ENCODE data around the gene C20orf141. TPM values are rescaled to one million over a fixed set of nuclear protein-coding genes. Genes with fewer than 3 reads are reported as not detected.

Gene C20orf141
- total RNA-seq, 4 donors from 2014 or later = not detected

DNA sequence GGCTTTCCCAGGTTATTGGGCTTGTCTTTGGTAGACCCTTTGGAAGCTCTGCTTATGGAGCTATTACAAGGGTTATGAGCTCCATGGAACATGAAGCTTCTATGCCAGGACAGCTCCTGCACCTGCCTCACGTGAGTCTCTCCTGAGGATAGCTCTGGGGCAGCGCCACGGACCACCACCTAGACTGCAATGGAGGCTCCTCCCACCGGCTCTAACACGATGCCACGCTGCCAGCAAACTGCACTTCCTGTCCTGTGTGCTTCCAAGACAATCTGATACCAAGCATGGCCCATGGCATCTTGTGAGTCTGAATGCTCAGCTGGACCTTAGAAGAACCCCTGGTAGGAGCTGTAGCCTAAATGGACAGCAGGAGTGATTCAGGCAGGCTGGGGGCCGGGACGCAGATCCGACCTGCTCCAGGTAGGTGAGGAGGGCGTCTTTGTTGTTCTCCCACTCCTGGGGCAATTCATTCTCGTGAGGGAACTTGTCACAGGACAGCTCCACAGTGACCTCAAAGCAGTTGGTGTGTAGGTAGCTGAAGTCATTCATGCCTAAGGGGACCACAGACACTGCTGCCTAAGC lies 19.8 kb upstream of the C20orf141 start:
- Histone ChIP-seq H3K4me1 (peaks cover 0 to 5% (median 2%) of the 10 kb centered on the region in 4 donors), H3K27ac (no peak overlapping the region), H3K4me3 (no peak overlapping the region), H3K27me3 (peaks cover 34% of the 10 kb centered on the region), H3K9me3 (no peaks in the 10 kb centered on the region), H3K36me3 (no peaks in the 10 kb centered on the region)
- TF ChIP-seq, protein P1, sequence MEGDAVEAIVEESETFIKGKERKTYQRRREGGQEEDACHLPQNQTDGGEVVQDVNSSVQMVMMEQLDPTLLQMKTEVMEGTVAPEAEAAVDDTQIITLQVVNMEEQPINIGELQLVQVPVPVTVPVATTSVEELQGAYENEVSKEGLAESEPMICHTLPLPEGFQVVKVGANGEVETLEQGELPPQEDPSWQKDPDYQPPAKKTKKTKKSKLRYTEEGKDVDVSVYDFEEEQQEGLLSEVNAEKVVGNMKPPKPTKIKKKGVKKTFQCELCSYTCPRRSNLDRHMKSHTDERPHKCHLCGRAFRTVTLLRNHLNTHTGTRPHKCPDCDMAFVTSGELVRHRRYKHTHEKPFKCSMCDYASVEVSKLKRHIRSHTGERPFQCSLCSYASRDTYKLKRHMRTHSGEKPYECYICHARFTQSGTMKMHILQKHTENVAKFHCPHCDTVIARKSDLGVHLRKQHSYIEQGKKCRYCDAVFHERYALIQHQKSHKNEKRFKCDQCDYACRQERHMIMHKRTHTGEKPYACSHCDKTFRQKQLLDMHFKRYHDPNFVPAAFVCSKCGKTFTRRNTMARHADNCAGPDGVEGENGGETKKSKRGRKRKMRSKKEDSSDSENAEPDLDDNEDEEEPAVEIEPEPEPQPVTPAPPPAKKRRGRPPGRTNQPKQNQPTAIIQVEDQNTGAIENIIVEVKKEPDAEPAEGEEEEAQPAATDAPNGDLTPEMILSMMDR (IDR thresholded peaks at IDR 0.05) = no peak
- TF ChIP-seq POLR2AphosphoS5 (IDR thresholded peaks at IDR 0.05) = no peak
- no peak for TF ChIP-seq EP300 (IDR thresholded peaks at IDR 0.05; ENCODE audit: low read depth)
- no peak for TF ChIP-seq POLR2A (IDR thresholded peaks at IDR 0.05)
- 78% methylated on average over 8 of the region's 11 CpGs; no CpG with 5 or more reads in 1 of the 2 donors for WGBS, 2 donors (ENCODE audit: low coverage in 1 of 2)
- intact Hi-C loops (cut with DNase I; ENCODE audit: low total_unique reads) (loop anchor here (5.0 to 10.0 kb wide), 2 partner anchors 212 to 650 kb away; no protein-coding TSS in a partner anchor), in situ Hi-C loops (cut with MboI; ENCODE audit: low pct_ligation_motif_present in 1 of 4, low pct_unique_long_range_greater_than_20kb in 1 of 4, low sequenced_read_pairs in 3 of 4) (no loop called here)
- no peak for DNase-seq

DNA sequence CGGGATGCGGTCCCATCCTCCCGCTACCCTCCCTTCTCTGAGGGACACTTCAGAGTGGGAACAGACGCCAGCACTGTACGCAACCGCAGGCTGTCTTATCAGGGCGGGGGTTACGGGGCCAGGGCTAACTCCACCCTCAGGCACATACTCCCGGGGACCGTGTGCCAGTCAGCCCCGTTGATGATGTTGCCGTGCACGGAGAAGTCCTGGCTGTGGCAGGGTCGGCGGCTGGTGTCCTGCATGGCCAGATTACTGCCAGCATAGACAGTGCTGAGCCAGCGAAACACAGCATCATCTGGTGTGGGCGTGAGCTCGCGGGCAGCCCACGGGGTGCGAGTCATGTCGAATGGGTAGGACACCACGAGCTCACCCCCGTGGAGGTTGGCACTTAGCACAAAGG lies 19.3 kb upstream of the C20orf141 start:
- H3K9me3 ChIP-seq = no peaks in the 10 kb centered on the region
- DNase-seq = no peak
- no peaks in the 10 kb centered on the region for H3K36me3 ChIP-seq
- peaks cover 38% of the 10 kb centered on the region for H3K27me3 ChIP-seq
- H3K4me1 ChIP-seq = peaks cover 0 to 10% (median 7%) of the 10 kb centered on the region in 4 donors
- H3K27ac ChIP-seq = no peak overlapping the region
- no peak for TF ChIP-seq POLR2A (IDR thresholded peaks at IDR 0.05)
- TF ChIP-seq, protein P1 (IDR thresholded peaks at IDR 0.05) = no peak
- no peak for TF ChIP-seq EP300 (IDR thresholded peaks at IDR 0.05; ENCODE audit: low read depth)
- 74% methylated on average over 24 of the region's 24 CpGs; no CpG with 5 or more reads in 1 of the 2 donors for WGBS, 2 donors (ENCODE audit: low coverage in 1 of 2)
- H3K4me3 ChIP-seq = no peak overlapping the region
- in situ Hi-C loops (cut with MboI; ENCODE audit: low pct_ligation_motif_present in 1 of 4, low pct_unique_long_range_greater_than_20kb in 1 of 4, low sequenced_read_pairs in 3 of 4) = no loop called here
- intact Hi-C loops (cut with DNase I; ENCODE audit: low total_unique reads) = loop anchor here (5.0 to 10.0 kb wide), 2 partner anchors 212 to 651 kb away; no protein-coding TSS in a partner anchor

DNA sequence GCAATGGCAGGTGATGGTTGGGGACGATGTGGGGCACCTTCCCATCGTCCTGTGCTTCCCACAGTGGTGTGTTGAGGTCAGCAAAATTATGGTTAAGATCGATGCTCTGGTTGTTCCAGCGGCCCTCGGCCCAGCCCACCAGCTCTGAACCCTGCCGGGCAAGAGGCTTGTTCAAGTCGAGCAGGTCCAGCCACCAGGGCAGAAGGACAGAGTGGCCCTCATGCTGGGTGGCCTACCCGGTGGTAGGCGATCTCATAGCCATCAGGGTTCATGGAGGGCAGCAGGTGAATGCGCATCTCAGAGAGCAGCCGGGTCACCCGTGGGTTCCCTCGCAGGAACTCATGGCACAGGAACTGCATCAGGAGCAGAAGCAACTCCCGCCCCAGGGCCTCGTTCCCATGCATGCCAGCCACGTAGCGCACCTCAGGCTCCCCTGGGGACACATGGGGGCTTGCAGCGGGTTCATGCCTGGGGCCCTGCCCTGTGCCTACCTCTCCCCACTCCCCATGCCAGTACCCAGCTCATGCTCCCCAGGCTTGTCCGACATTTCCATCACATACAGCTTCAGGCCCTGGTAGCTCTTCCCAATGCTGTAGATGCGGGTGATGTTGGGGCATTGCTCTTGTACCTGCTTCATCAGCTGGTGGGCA lies 18.7 kb upstream of the C20orf141 start:
- intact Hi-C loops (cut with DNase I; ENCODE audit: low total_unique reads) (loop anchor here (5.0 to 10.0 kb wide), 2 partner anchors 211 to 651 kb away; no protein-coding TSS in a partner anchor), in situ Hi-C loops (cut with MboI; ENCODE audit: low pct_ligation_motif_present in 1 of 4, low pct_unique_long_range_greater_than_20kb in 1 of 4, low sequenced_read_pairs in 3 of 4) (no loop called here)
- H3K27ac ChIP-seq = no peak overlapping the region
- H3K4me1 ChIP-seq = peaks cover 0 to 17% (median 14%) of the 10 kb centered on the region in 4 donors
- whole genome bisulfite sequencing, 2 donors (ENCODE audit: low coverage in 1 of 2) = 89% methylated on average over 13 of the region's 20 CpGs; no CpG with 5 or more reads in 1 of the 2 donors
- TF ChIP-seq, protein P1 (IDR thresholded peaks at IDR 0.05) = no peak
- TF ChIP-seq POLR2A (IDR thresholded peaks at IDR 0.05) (no peak), POLR2AphosphoS5 (IDR thresholded peaks at IDR 0.05) (no peak), EP300 (IDR thresholded peaks at IDR 0.05; ENCODE audit: low read depth) (no peak)
- H3K4me3 ChIP-seq = no peak overlapping the region
- DNase-seq = no peak
- peaks cover 45% of the 10 kb centered on the region for H3K27me3 ChIP-seq
- H3K36me3 ChIP-seq = no peaks in the 10 kb centered on the region
- no peaks in the 10 kb centered on the region for H3K9me3 ChIP-seq

DNA sequence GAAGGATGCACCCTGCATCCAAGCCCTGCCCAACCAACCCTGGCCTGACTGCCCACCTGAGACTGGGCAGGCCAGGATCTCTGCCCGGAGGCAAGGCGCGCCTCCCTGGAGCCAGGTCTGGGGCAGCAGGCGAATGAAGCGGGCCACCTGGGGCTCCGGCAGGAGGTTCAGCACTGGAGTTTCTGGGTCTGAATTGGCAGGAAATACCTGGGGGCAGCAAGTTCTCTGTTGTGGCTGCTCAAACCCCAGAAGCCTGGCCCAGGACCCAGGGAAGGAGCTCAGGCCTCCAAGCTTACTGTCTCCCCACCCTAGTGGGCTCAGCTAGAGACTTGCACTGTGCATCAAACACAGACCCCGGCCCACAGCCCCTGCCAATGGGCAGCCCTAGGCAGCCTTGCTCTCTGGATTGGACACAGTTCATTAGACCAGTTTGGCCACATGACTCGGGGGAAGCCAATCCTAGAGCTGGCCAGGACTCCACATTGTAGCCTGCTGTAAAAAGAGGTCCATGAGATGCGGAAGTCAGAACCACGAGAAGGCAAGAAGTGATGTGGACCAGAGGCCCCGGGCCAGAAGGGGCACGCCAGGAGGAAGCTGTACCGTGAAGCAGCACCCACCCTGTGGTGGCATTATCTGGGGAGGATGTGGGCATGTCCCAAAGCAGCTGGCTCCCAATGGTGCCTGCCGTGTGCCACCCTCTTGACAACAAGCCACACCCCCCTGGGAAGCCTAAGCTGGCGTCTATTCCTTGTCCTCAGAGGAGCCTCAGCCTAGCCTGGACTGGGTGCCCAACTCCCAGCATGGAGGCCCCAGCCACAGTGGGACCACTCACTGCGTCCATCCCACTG lies 17.4 kb upstream of the C20orf141 start:
- in situ Hi-C loops (cut with MboI; ENCODE audit: low pct_ligation_motif_present in 1 of 4, low pct_unique_long_range_greater_than_20kb in 1 of 4, low sequenced_read_pairs in 3 of 4) = no loop called here

More for the DNA sequence above, 17.4 kb upstream of the C20orf141 start:
- Histone ChIP-seq H3K9me3 (no peaks in the 10 kb centered on the region), H3K27me3 (peaks cover 51% of the 10 kb centered on the region), H3K4me1 (peaks cover 0 to 20% (median 16%) of the 10 kb centered on the region in 4 donors), H3K36me3 (no peaks in the 10 kb centered on the region), H3K4me3 (no peak overlapping the region), H3K27ac (no peak overlapping the region)
- intact Hi-C loops (cut with DNase I; ENCODE audit: low total_unique reads) = loop anchor here (5.0 to 10.0 kb wide), 2 partner anchors 210 to 653 kb away; no protein-coding TSS in a partner anchor
- 65% methylated on average over 10 of the region's 16 CpGs; no CpG with 5 or more reads in 1 of the 2 donors for WGBS, 2 donors (ENCODE audit: low coverage in 1 of 2)
- no peak for DNase-seq
- TF ChIP-seq POLR2AphosphoS5 (IDR thresholded peaks at IDR 0.05) (no peak), POLR2A (IDR thresholded peaks at IDR 0.05) (no peak), EP300 (IDR thresholded peaks at IDR 0.05; ENCODE audit: low read depth) (no peak)
- TF ChIP-seq, protein P1 (IDR thresholded peaks at IDR 0.05) = no peak
